K562 (cell line): Measurements from ENCODE around the gene TRIM23. TPM values are rescaled to one million over a fixed set of nuclear protein-coding genes. Genes with fewer than 3 reads are reported as not detected.

ENCODE experiments used
- E2F3 ChIP-seq: fragments of 250-450 bp; sonication (Bioruptor Pico); IDR thresholded peaks from 2 replicates; pipeline ENCODE4 v1.4.0; 2020; ENCODE audit warnings: mild to moderate bottlenecking
- FOXA1 ChIP-seq: fragments of 450-650 bp; IDR thresholded peaks from 2 replicates; pipeline ENCODE4 v1.6.1; 2016; ENCODE audit warnings: mild to moderate bottlenecking, borderline replicate concordance
- GTF2E2 ChIP-seq: fragments of 200-800 bp; sonication (Bioruptor generic); IDR thresholded peaks from 2 replicates; pipeline ENCODE4 v1.6.1; 2016; ENCODE audit warnings: missing genetic modification characterization, missing compliant biosample characterization
- HIVEP1 ChIP-seq: fragments of 250-450 bp; sonication (Bioruptor Pico); IDR thresholded peaks from 2 replicates; pipeline ENCODE4 v1.4.0; 2020; ENCODE audit warnings: mild to moderate bottlenecking
- HNRNPLL ChIP-seq: fragments of 200-400 bp; formaldehyde crosslinking; IDR thresholded peaks from 2 replicates; pipeline ENCODE4 v1.6.1; 2017; ENCODE audit warnings: low read length, low read depth, mild to moderate bottlenecking; ENCODE audit not compliant: poor library complexity, severe bottlenecking
- JUN ChIP-seq, 2 experiments: sonication (generic) in 1 of 2; formaldehyde crosslinking in 1 of 2; IDR thresholded peaks; 2 replicates each; pipeline versions ENCODE4 v1.6.1 to v1.8.0; 2012 to 2022; ENCODE audit warnings: borderline replicate concordance in 2 of 2, mild to moderate bottlenecking in 2 of 2, improper control_type of control experiment in 1 of 2, low read depth in 1 of 2, low read length in 1 of 2, missing genetic modification reagents in 1 of 2
- KLF1 ChIP-seq: fragments of 450-650 bp; IDR thresholded peaks from 2 replicates; pipeline ENCODE4 v1.6.1; 2016; ENCODE audit warnings: missing genetic modification characterization, missing compliant biosample characterization
- L3MBTL2 ChIP-seq: fragments of 450-650 bp; IDR thresholded peaks from 2 replicates; pipeline ENCODE4 v1.6.1; 2016; ENCODE audit warnings: mild to moderate bottlenecking, moderate library complexity
- MTA1 ChIP-seq: fragments of 450-650 bp; IDR thresholded peaks from 2 replicates; pipeline ENCODE4 v1.6.1; 2017; ENCODE audit warnings: borderline replicate concordance
- NBN ChIP-seq: fragments of 450-650 bp; IDR thresholded peaks from 2 replicates; pipeline ENCODE4 v1.6.1; 2016; ENCODE audit warnings: low read depth, mild to moderate bottlenecking
- NFIX ChIP-seq: fragments of 250-450 bp; sonication (Bioruptor Pico); IDR thresholded peaks from 2 replicates; pipeline ENCODE4 v1.4.0; 2020; ENCODE audit warnings: low read depth, mild to moderate bottlenecking, moderate library complexity
- POLR2G ChIP-seq: fragments of 200-400 bp; formaldehyde crosslinking; IDR thresholded peaks from 2 replicates; pipeline ENCODE4 v1.6.1; 2017; ENCODE audit warnings: low read depth, mild to moderate bottlenecking, antibody characterized with exemption, low read length, moderate library complexity
- SAP30 ChIP-seq: fragments of 200-600 bp; sonication (generic); IDR thresholded peaks from 2 replicates; pipeline ENCODE4 v1.6.1; 2012; ENCODE audit warnings: borderline replicate concordance, low read depth, mild to moderate bottlenecking, moderate library complexity, low read length, control low read depth, inconsistent platforms; ENCODE audit not compliant: insufficient read depth, poor library complexity, severe bottlenecking
- SMAD1 ChIP-seq: fragments of 150-350 bp; IDR thresholded peaks from 2 replicates; pipeline ENCODE4 v1.6.1; 2014; ENCODE audit warnings: low read length, low read depth; ENCODE audit not compliant: partially characterized antibody
- SMC3 ChIP-seq: conservative IDR thresholded peaks from 2 replicates; pipeline ENCODE4 v1.6.1; 2011; ENCODE audit warnings: low read depth, low read length, improper control_type of control experiment; ENCODE audit not compliant: insufficient read depth
- TBP ChIP-seq: optimal IDR thresholded peaks from 2 replicates; pipeline ENCODE3; 2011; ENCODE audit warnings: low read depth, low read length, improper control_type of control experiment
- YY1 ChIP-seq, 3 experiments: IDR thresholded peaks; 2 replicates each; pipeline ENCODE4 v1.6.1; 2011; ENCODE audit warnings: low read length in 2 of 3, mild to moderate bottlenecking in 2 of 3, moderate library complexity in 2 of 3, borderline replicate concordance in 1 of 3, control low read depth in 1 of 3, low read depth in 1 of 3; ENCODE audit not compliant: insufficient read depth in 3 of 3, insufficient replicate concordance in 2 of 3, control insufficient read depth in 1 of 3, insufficient read length in 1 of 3; ENCODE audit errors: extremely low read depth in 1 of 3
- ZBTB7A ChIP-seq: IDR thresholded peaks from 2 replicates; pipeline ENCODE4 v1.6.1; 2011; ENCODE audit warnings: low read depth, mild to moderate bottlenecking, low read length, moderate library complexity, borderline replicate concordance; ENCODE audit not compliant: control insufficient read depth
- ZC3H11A ChIP-seq: IDR thresholded peaks from 2 replicates; pipeline ENCODE4 v1.6.1; 2012; ENCODE audit warnings: low read depth, low read length, improper control_type of control experiment
- ZNF232 ChIP-seq: sonication (generic); formaldehyde crosslinking; IDR thresholded peaks from 2 replicates; pipeline ENCODE4 v1.8.0; 2022; ENCODE audit warnings: mild to moderate bottlenecking, missing genetic modification reagents
- ZNF282 ChIP-seq: sonication (generic); formaldehyde crosslinking; IDR thresholded peaks from 2 replicates; pipeline ENCODE4 v1.8.1; 2023; ENCODE audit warnings: missing genetic modification reagents
- ZNF75A ChIP-seq: fragments of 450-650 bp; formaldehyde crosslinking; IDR thresholded peaks from 2 replicates; pipeline ENCODE4 v1.4.0; 2020; ENCODE audit warnings: mild to moderate bottlenecking
- ZNF830 ChIP-seq: fragments of 250-450 bp; sonication (Bioruptor Pico); IDR thresholded peaks from 2 replicates; pipeline ENCODE4 v1.5.0; 2021; ENCODE audit warnings: mild to moderate bottlenecking
- polyA plus RNA-seq, 8 experiments: library from polyadenylated mRNA; depleted of rRNA in 4 of 8; stranded (reverse) in 5 of 8; unstranded in 3 of 8; fragments of >200 nt; fragmentation: Nextera tagmentation in 2 of 8; fragmentation: Illumina TruSeq in 1 of 8; extraction: Ambion mirVana in 2 of 8; extraction: Trizol in 1 of 8; gene quantifications; 2 replicates each; pipeline versions ENCODE4 v1.2.1 to v1.2.3, GENCODE V29; 2011 to 2014; ENCODE audit warnings: inconsistent platforms in 1 of 8, missing spikeins in 1 of 8
- total RNA-seq, 7 experiments: library from RNA; depleted of rRNA in 6 of 7; stranded (reverse); fragments of >200 nt in 6 of 7; fragmentation: Illumina TruSeq in 2 of 7; extraction: Trizol in 2 of 7; gene quantifications; 2 replicates each; pipeline versions ENCODE4 v1.2.1 to v1.2.3, GENCODE V29; 2011 to 2021; ENCODE audit warnings: low replicate concordance in 1 of 7
- TF ChIP-seq, protein P1 (sequence below): sonication (generic); formaldehyde crosslinking; IDR thresholded peaks from 2 replicates; pipeline ENCODE4 v1.9.0; 2022; ENCODE audit warnings: mild to moderate bottlenecking, missing genetic modification reagents
- TF ChIP-seq, protein P2 (sequence below): fragments of 450-650 bp; IDR thresholded peaks from 2 replicates; pipeline ENCODE4 v1.6.1; 2017; ENCODE audit warnings: antibody characterized with exemption
- TF ChIP-seq, protein P3 (sequence below): sonication (generic); formaldehyde crosslinking; IDR thresholded peaks from 2 replicates; pipeline ENCODE4 v1.8.0; 2022; ENCODE audit warnings: missing genetic modification reagents, mild to moderate bottlenecking, moderate library complexity, borderline replicate concordance

Gene TRIM23
- total and polyA plus RNA-seq, 9 of the 15 experiments (the other 6 are each of a cell fraction or from before 2014, with no cell fraction given), result 2.4 to 8.5 (median 4.9) TPM

DNA sequence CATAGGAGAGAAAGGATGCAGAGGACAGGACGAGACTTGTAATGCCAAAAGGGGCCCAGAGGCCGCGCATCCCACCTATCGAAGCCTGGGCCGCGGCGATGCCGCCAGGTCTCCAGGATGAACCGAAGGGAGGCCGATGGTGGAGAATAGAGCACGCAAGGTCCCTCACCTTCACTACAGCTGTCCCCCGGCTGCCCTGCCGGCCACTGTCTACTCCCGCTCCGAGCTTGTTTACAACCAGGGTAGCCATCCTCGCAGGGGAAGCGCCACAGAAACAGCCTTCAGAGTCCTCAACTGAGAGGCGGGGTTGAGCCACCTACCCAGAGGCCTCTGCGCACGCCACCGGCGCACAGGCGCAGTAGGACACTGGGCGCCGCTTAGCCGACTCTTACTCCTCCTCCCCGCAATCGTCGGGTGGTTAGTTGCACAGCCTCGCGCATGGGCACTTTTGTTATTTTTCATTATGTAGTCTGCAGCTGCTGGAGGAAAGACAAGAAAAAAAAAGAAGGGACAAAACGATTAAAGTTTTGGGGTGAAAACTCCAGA, at the start of gene TRIM23 (continued):
- TF ChIP-seq SMC3 (0 out of 2 replicates have a peak, but pooled peaks have one; percentile 3), ZNF75A (CRISPR knock-in tag) (no peak), JUN (IDR thresholded peaks at IDR 0.05; ENCODE audit: borderline replicate concordance, low read depth, low read length) (no peak; the same call in 1 of the 2 replicates), JUN (CRISPR knock-in tag; IDR thresholded peaks at IDR 0.05; ENCODE audit: borderline replicate concordance) (peak; percentile 81; the same call in 1 of the 2 replicates), ZNF282 (CRISPR knock-in tag) (no peak), HNRNPLL (peak; percentile 92), KLF1 (tag) (no peak), E2F3 (no peak), FOXA1 (no peak), ZC3H11A (no peak), SMAD1 (peak; percentile 18), ZBTB7A (peak; percentile 27; the same call in 1 of the 2 replicates), L3MBTL2 (peak; percentile 77), TBP (peak; percentile 42), POLR2G (peak; percentile 81), NFIX (CRISPR knock-in tag) (no peak), MTA1 (no peak), SAP30 (peak; percentile 79), ZNF232 (CRISPR knock-in tag) (no peak), ZNF830 (CRISPR knock-in tag) (no peak), NBN (no peak), HIVEP1 (CRISPR knock-in tag) (0 out of 2 replicates have a peak, but pooled peaks have one; percentile 22), GTF2E2 (tag) (peak; percentile 73; the same call in 1 of the 2 replicates), YY1 (IDR thresholded peaks at IDR 0.05; ENCODE audit: borderline replicate concordance in 1 of 3, control insufficient read depth in 1 of 3, extremely low read depth in 1 of 3, insufficient read depth in 3 of 3, insufficient read length in 1 of 3, insufficient replicate concordance in 2 of 3, low read depth in 1 of 3, low read length in 2 of 3) (peak in 2 of 3 experiments; percentile 52 to 53)
- TF ChIP-seq, protein P1, sequence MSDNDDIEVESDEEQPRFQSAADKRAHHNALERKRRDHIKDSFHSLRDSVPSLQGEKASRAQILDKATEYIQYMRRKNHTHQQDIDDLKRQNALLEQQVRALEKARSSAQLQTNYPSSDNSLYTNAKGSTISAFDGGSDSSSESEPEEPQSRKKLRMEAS, result no peak
- TF ChIP-seq, protein P2, sequence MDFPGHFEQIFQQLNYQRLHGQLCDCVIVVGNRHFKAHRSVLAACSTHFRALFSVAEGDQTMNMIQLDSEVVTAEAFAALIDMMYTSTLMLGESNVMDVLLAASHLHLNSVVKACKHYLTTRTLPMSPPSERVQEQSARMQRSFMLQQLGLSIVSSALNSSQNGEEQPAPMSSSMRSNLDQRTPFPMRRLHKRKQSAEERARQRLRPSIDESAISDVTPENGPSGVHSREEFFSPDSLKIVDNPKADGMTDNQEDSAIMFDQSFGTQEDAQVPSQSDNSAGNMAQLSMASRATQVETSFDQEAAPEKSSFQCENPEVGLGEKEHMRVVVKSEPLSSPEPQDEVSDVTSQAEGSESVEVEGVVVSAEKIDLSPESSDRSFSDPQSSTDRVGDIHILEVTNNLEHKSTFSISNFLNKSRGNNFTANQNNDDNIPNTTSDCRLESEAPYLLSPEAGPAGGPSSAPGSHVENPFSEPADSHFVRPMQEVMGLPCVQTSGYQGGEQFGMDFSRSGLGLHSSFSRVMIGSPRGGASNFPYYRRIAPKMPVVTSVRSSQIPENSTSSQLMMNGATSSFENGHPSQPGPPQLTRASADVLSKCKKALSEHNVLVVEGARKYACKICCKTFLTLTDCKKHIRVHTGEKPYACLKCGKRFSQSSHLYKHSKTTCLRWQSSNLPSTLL, result no peak
- TF ChIP-seq, protein P3, sequence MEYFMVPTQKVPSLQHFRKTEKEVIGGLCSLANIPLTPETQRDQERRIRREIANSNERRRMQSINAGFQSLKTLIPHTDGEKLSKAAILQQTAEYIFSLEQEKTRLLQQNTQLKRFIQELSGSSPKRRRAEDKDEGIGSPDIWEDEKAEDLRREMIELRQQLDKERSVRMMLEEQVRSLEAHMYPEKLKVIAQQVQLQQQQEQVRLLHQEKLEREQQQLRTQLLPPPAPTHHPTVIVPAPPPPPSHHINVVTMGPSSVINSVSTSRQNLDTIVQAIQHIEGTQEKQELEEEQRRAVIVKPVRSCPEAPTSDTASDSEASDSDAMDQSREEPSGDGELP, result peak; percentile 65; the same call in 1 of the 2 replicates
